HG03025 (cell line): ENCODE measurements around the gene GPR161.

ENCODE experiments used
- ATAC-seq: cut with Tn5 transposase; IDR thresholded peaks from one replicate; pipeline ENCODE4 v1.9.1; 2021; ENCODE audit warnings: mild to moderate bottlenecking, moderate library complexity; ENCODE audit not compliant: unreplicated experiment, low FRiP score

The GPR161 gene

GRCh38 chr1:168112673-168113305 is 23.9 kb downstream of the GPR161 start:
- ATAC-seq, result no peak

- no peak for ATAC-seq
These were observed 25.7 kb downstream of the GPR161 start for GRCh38 chr1:168110896-168111545.

- no peak for ATAC-seq
These were observed 30.5 kb downstream of the GPR161 start for GRCh38 chr1:168106274-168106673.

- ATAC-seq, result no peak
These were observed 30.9 kb downstream of the GPR161 start for GRCh38 chr1:168105846-168106245.

DNA sequence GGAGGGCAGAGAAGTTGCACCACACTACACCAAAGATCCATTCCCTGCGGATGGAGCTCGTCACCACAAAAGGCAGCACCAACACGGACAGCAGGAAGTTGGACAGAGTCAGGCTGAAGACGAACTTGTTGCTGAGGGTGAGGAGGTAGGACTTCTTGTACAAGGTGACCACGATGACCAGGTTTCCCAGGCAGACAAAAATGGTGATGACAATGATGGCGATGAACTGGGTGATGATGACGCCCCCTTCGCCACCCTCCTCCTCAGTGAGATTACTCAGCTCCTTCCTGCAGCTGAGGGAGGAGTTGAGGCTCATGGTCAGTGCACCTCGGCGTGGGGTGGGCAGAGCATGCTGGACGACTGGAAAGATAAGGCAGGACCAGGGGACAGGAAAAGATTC is 32.2 kb downstream of the GPR161 start:
- ATAC-seq, result no peak

DNA sequence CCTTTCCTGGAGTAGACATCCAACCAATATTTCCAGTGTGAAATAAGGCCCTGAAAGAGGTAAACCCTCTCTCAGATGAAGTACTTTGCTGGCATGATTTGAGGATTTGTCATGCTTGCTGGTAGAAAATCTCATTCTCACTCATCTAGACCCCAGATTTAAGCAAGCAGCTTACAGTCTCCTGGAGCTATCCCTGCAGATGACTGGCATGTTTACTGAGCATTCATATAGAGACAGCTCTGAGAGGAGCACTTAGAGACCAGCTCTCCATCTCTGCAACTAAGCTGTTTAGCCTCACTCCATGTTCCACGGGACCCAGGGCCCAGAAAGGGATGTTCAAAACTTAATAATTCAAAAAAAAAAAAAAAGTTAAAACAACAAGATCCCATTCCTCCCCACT is 34.2 kb downstream of the GPR161 start:
- no peak for ATAC-seq

DNA sequence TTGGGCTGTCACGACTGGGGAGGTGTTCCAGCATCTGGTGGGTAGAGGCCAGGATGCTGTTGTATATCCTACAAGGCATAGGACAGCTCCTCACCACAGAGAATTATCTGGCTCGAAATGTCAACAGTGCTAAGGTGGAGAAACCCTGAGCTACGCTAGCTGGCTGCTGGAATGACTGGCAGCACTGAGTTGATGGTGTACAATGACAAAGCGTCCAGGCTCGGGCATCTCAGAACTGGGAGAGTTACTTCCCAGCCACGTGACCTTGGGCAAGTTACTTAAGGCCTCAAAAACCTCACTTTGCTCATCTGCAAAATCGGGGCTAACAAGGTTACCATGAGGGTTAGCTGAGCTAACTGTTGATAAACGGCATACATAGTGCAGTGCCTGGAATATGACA is 35.4 kb downstream of the GPR161 start:
- ATAC-seq, result no peak

DNA sequence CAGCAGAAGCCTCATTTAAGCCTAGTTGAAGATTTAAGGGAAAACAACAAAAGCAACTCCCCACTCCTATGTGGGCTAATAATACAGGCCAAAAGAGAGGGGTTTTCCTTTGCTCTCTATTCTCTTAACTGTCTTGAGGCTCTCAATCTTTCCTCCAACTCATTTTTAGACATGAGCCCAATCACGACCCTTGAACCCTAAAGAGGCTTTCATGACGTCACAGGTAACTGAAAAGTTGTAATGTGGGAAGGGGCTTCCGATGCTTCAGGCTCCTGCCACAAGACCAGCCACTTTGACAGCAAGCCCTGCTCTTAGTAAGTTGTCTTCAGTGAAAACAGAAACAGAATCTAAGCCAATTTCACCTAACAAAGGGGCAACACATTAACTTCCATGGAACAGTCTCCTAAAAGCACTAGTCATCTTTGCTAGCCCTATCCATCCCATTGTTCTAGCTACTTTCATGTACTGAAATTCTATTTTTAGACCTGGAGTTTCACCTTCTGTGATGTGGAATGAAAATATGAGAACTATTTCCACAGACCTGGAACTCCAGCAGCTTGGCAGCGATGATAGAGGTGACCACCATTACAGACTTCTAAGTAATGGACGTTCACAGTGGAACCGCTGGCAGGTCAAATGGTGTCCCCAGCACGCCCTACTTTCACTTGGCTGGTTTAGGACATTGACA is 36.3 kb downstream of the GPR161 start:
- no peak for ATAC-seq

- no peak for ATAC-seq
These were observed 37.4 kb downstream of the GPR161 start for GRCh38 chr1:168099337-168099801.

GRCh38 chr1:168098534-168099320 is 38.0 kb downstream of the GPR161 start:
- ATAC-seq, result no peak

DNA sequence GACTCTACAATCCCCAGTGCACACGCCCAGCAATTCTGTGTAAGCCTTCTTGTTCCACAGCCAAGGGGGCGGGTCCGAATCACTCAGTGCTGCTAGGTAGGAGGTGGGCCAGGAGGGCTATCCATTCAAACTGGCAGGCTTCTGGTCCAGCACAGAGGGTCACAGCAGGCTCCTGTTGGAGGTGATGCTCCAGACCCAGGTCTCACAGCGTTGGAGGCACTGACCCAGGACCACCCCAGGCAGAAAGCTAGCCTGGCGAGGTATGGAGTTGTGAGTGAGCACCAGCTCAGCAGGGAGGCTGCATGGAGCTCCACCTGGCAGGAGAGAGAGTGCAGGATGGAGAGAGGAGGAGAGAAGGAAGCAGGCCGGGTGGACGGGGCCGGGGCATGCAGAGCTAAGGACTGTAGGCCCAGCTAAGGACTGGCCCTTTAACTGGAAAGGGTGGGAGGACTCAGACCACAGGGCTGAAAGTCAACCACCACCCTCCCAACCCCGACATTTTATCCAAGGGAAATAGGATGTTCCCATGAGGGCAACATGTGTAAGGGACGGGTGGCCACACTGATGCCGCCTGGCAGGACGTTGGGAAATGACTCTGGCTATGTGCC is 38.7 kb downstream of the GPR161 start:
- no peak for ATAC-seq

DNA sequence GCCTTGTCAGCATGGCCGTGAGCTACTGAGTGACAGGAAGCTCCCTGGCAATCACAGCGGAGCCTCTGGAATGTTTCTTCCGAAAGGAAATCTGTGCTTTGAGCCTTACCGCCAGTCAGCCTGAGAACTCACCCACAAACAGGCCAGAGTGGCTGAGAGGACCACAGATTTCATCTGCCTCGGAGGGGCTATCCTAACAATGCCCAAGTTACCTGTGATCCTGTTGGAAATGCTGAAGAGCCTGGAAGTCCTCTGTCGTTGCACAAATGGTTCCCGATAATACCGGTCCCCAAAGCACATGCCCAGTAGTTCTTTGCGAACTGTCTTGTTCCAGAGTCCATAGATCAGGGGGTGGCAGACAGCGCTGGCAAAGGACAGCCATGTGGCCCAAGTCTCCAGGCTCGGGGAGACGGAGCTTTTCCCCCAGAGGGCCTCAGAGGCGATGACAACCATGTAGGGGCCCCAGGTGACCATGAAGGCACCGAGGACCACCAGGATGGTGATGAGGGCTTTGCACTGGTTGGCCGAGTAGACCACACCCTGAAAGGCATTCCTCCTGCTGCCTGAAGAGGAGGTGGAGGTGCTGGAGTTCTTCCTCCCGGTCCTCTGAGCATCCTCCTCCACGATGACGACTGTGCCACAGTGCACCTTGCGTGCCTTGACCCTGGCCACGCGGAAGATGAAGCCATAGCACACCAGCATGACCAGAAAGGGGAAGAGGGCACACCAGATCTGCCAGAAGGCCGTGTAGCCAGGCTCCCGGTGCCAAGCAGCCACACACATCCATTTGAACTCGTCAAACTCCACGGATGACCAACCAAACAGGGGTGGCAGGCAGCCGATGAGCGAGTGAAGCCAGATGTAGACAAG is 40.2 kb downstream of the GPR161 start:
- no peak for ATAC-seq

DNA sequence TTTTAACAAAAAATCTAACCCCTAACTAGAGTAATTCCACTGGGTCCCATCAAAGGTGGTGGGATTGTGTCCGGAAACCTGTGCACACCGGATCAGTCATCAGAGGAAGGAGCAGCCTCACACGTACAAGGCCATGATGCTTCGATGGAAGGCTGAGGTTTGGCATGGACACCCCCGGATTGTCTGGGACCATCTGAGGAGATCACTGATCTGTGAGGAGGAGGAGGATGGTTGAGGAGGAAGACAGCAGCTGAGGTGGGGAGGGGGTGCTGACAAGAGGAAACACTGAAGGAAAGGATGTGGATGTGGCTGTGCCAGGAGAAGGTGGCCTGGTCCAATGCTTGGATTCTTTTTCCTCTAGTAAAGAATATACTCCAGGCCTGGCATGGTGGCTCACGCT is 41.3 kb downstream of the GPR161 start:
- ATAC-seq, result no peak

GRCh38 chr1:168093616-168094015 is 43.1 kb downstream of the GPR161 start:
- ATAC-seq, result no peak

- ATAC-seq, result no peak
These were observed 44.0 kb downstream of the GPR161 start for GRCh38 chr1:168092566-168093355.

- ATAC-seq, result no peak
These were observed 44.8 kb downstream of the GPR161 start for GRCh38 chr1:168091720-168092550.

DNA sequence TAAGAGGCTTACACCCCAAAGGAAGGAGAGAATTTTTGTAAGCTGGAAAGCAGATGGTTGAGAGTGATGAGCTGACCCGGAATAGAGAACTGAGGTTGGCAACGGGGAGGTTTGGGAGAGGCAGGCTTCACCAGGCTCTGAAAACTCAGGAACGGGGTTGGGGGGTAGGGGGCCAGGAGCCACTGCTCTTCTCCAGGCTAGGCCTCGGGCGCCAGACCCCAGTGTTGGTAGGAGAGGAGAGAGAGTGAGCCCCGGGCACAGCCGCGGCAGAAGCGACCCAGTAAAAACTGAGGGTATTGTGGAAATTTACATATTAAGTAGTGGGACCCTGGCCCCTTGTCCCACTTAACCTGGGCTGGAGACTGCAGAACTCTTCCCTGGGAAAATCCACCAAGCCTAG is 45.7 kb downstream of the GPR161 start:
- ATAC-seq, result no peak

DNA sequence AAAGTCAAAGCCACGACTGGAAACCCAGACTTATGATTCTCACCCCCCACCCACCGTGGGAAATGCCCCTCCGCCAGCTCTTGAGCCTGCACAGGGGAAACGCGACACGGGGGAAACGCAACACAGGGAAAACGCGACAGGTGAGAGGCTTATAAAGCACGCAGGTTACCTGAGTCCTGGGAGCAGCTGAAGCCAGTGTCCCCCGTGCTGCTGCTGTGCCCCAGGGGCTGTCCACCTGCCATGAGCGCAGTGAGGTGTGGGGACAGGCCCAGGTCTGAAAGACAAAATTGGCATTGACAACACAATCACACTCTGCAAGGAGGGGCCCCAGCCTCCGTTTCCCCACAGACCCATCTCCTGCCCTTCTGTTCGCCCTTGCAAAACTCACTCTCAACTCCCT is 46.3 kb downstream of the GPR161 start:
- no peak for ATAC-seq
